Caco-2 (cell line): ENCODE data around the gene TMEM97. TPM values are rescaled to one million over a fixed set of nuclear protein-coding genes. Genes with fewer than 3 reads are reported as not detected.

Experiments used
- BruUV-seq: library from RNA; stranded (reverse); fragments of 400-500 nt; replicated peaks from 2 replicates; lab custom pipeline; 2021; lab: Mats Ljungman, UMichigan
- CTCF ChIA-PET: fragments of 300-600 bp; sonication (Branson Sonifier 250); formaldehyde crosslinking; loops from one replicate; lab custom pipeline; 2022; ENCODE audit warnings: antibody characterized with exemption; lab: Charles Lee
- POLR2A ChIA-PET: fragments of 300-600 bp; sonication (Branson Sonifier 250); formaldehyde crosslinking; loops from one replicate; lab custom pipeline; 2022; ENCODE audit warnings: antibody characterized with exemption; lab: Charles Lee
- DNase-seq, 2 experiments: peaks; one replicate each; pipeline versions ENCODE4 v3.0.0 to v3.0.0-alpha.2; 2020 to 2022
- H3K27me3 ChIP-seq: replicated peaks from 2 replicates; pipeline ENCODE4 v1.6.0; 2011; ENCODE audit warnings: low read length; ENCODE audit not compliant: control insufficient read depth, insufficient read depth
- H3K36me3 ChIP-seq: 2 replicates; pipeline ENCODE4 v1.5.1; 2011; ENCODE audit warnings: low read length; ENCODE audit not compliant: control insufficient read depth, insufficient read depth
- H3K4me1 ChIP-seq: fragments of 250-450 bp; sonication (Bioruptor Pico); 2 replicates; pipeline ENCODE4 v1.5.1; 2020; ENCODE audit warnings: mild to moderate bottlenecking
- H3K4me3 ChIP-seq: 2 replicates; pipeline ENCODE4 v1.5.1; 2011; ENCODE audit warnings: low read depth, mild to moderate bottlenecking, control low read depth, low read length
- H3K9me3 ChIP-seq: fragments of 250-450 bp; sonication (Bioruptor Pico); 2 replicates; pipeline ENCODE4 v1.5.1; 2020; ENCODE audit warnings: mild to moderate bottlenecking, moderate library complexity
- H3K27ac Mint-ChIP-seq: one replicate; pipeline ENCODE4 v1.8.0; 2022; ENCODE audit warnings: mixed read lengths; ENCODE audit not compliant: unreplicated experiment
- H3K27me3 Mint-ChIP-seq: one replicate; pipeline ENCODE4 v1.8.0; 2022; ENCODE audit warnings: mixed read lengths; ENCODE audit not compliant: insufficient read depth, unreplicated experiment
- H3K36me3 Mint-ChIP-seq: one replicate; pipeline ENCODE4 v1.8.0; 2022; ENCODE audit warnings: mild to moderate bottlenecking, mixed read lengths; ENCODE audit not compliant: insufficient read depth, unreplicated experiment
- H3K4me1 Mint-ChIP-seq: one replicate; pipeline ENCODE4 v1.8.0; 2022; ENCODE audit warnings: low read depth, mixed read lengths; ENCODE audit not compliant: unreplicated experiment
- H3K4me3 Mint-ChIP-seq: one replicate; pipeline ENCODE4 v1.8.0; 2022; ENCODE audit warnings: mild to moderate bottlenecking, moderate library complexity, mixed read lengths; ENCODE audit not compliant: unreplicated experiment
- H3K9me3 Mint-ChIP-seq: one replicate; pipeline ENCODE4 v1.8.0; 2022; ENCODE audit warnings: mixed read lengths; ENCODE audit not compliant: unreplicated experiment
- CTCF ChIP-seq, 2 experiments: fragments of 200-600 bp in 1 of 2; IDR thresholded peaks; 1 replicate in 1 of 2; 2 replicates in 1 of 2; pipeline versions ENCODE4 v1.5.1 to v1.8.0; 2011 to 2022; ENCODE audit warnings: antibody characterized with exemption in 1 of 2, control low read depth in 1 of 2, inconsistent platforms in 1 of 2, low read depth in 1 of 2, low read length in 1 of 2, mild to moderate bottlenecking in 1 of 2, moderate library complexity in 1 of 2; ENCODE audit not compliant: insufficient read depth in 1 of 2, severe bottlenecking in 1 of 2, unreplicated experiment in 1 of 2
- intact Hi-C: fragments of 100-400 bp; cut with micrococcal nuclease; formaldehyde crosslinking; loops from one replicate; pipeline ENCODE4 v1.10.0; 2022; ENCODE audit not compliant: unreplicated experiment
- total RNA-seq: library from RNA; stranded (reverse); gene quantifications from 2 replicates; pipeline ENCODE4 v1.2.3, GENCODE V29; 2022

TMEM97 gene
- total RNA-seq, 1 experiment from 2014 or later, result 342 TPM

- peak; percentile 70 to 72 for DNase-seq
Observed at GRCh38 chr17:28346746-28347246, 27.8 kb downstream of the TMEM97 start.

GRCh38 chr17:28347261-28347891 lies 28.4 kb downstream of the TMEM97 start:
- Histone ChIP-seq H3K4me3 (no peak overlapping the region), H3K9me3 (no peaks in the 10 kb centered on the region), H3K27me3 (no peaks in the 10 kb centered on the region), H3K36me3 (peaks cover 29% of the 10 kb centered on the region), H3K4me1 (peaks cover 22% of the 10 kb centered on the region)
- BruUV-seq, result TSS peak; percentile 25
- ChIA-PET POLR2A (interaction anchor here (0.8 to 3.3 kb wide), 3 partner anchors 10 to 17 kb away, joined by 3 to 42 read pairs (median 7); partner anchors contain the start of genes IFT20, POLDIP2 and TNFAIP1), CTCF (interaction anchor here (1.3 to 2.4 kb wide), 3 partner anchors 10 to 23 kb away, joined by 5 to 13 read pairs (median 12); partner anchors contain the start of genes IFT20, POLDIP2, TNFAIP1 and VTN)
- intact Hi-C loops, result no loop called here
- Mint-ChIP-seq H3K36me3 (peaks cover 91% of the 10 kb centered on the region), H3K27me3 (no peaks in the 10 kb centered on the region), H3K9me3 (no peaks in the 10 kb centered on the region), H3K4me3 (no peak overlapping the region), H3K4me1 (peaks cover 8% of the 10 kb centered on the region), H3K27ac (peak overlapping the region; percentile 1)
- no peak for DNase-seq
- TF ChIP-seq CTCF (IDR thresholded peaks at IDR 0.05; ENCODE audit: insufficient read depth in 1 of 2, low read depth in 1 of 2, low read length in 1 of 2, severe bottlenecking in 1 of 2, unreplicated experiment in 1 of 2), result no peak

More at GRCh38 chr17:28346746-28347246, 27.8 kb downstream of the TMEM97 start:
- H3K27me3 ChIP-seq, result no peaks in the 10 kb centered on the region
- H3K4me1 ChIP-seq, result peaks cover 22% of the 10 kb centered on the region
- CTCF ChIA-PET, result interaction anchor here (0.9 to 2.4 kb wide), 4 partner anchors 10 to 23 kb away, joined by 3 to 13 read pairs (median 8); partner anchors contain the start of genes IFT20, POLDIP2, TNFAIP1 and VTN
- Mint-ChIP-seq H3K36me3 (peaks cover 91% of the 10 kb centered on the region), H3K4me3 (no peak overlapping the region), H3K27me3 (no peaks in the 10 kb centered on the region), H3K27ac (peak overlapping the region; percentile 1), H3K4me1 (peaks cover 8% of the 10 kb centered on the region), H3K9me3 (no peaks in the 10 kb centered on the region)
- POLR2A ChIA-PET, result interaction anchor here (0.8 to 3.3 kb wide), 4 partner anchors 10 to 23 kb away, joined by 3 to 42 read pairs (median 7); partner anchors contain the start of genes IFT20, POLDIP2, TNFAIP1 and VTN
- no peak overlapping the region for H3K4me3 ChIP-seq
- intact Hi-C loops, result no loop called here
- peaks cover 31% of the 10 kb centered on the region for H3K36me3 ChIP-seq
- no peaks in the 10 kb centered on the region for H3K9me3 ChIP-seq
- BruUV-seq, result no TSS peak
- TF ChIP-seq CTCF (IDR thresholded peaks at IDR 0.05; ENCODE audit: insufficient read depth in 1 of 2, low read depth in 1 of 2, low read length in 1 of 2, severe bottlenecking in 1 of 2, unreplicated experiment in 1 of 2), result peak; percentile 48 to 66

GRCh38 chr17:28348979-28349378 lies 30.0 kb downstream of the TMEM97 start:
- Mint-ChIP-seq H3K36me3 (peaks cover 100% of the 10 kb centered on the region), H3K4me1 (peaks cover 8% of the 10 kb centered on the region)
- peaks cover 33% of the 10 kb centered on the region for H3K36me3 ChIP-seq

More at GRCh38 chr17:28348979-28349378, 30.0 kb downstream of the TMEM97 start:
- no peaks in the 10 kb centered on the region for H3K9me3 ChIP-seq
- H3K27me3 Mint-ChIP-seq, result no peaks in the 10 kb centered on the region
- intact Hi-C loops, result no loop called here
- DNase-seq, result no peak
- peaks cover 22% of the 10 kb centered on the region for H3K4me1 ChIP-seq
- POLR2A ChIA-PET, result interaction anchor here (1.0 to 2.2 kb wide), 2 partner anchors 8 to 13 kb away, joined by 3 to 7 read pairs; partner anchors contain the start of genes POLDIP2 and TNFAIP1
- no peak for TF ChIP-seq CTCF (IDR thresholded peaks at IDR 0.05; ENCODE audit: insufficient read depth in 1 of 2, low read depth in 1 of 2, low read length in 1 of 2, severe bottlenecking in 1 of 2, unreplicated experiment in 1 of 2)
- H3K27me3 ChIP-seq, result no peaks in the 10 kb centered on the region
- H3K27ac Mint-ChIP-seq, result no peak overlapping the region
- CTCF ChIA-PET, result interaction anchor here (1.0 kb wide), 1 partner anchor 13 kb away, joined by 3 read pairs; the partner anchor contains the start of genes IFT20 and TNFAIP1
- no peak overlapping the region for H3K4me3 Mint-ChIP-seq
- no TSS peak for BruUV-seq
- no peaks in the 10 kb centered on the region for H3K9me3 Mint-ChIP-seq
- H3K4me3 ChIP-seq, result no peak overlapping the region
